Occipital lobe (tissue), 2 donors: ENCODE results near the gene HOXC12. TPM values are rescaled to one million over a fixed set of nuclear protein-coding genes. Genes with fewer than 3 reads are reported as not detected.

Source experiments
- DNase-seq: peaks from one replicate; lab custom pipeline; 2025; lab: John Stamatoyannopoulos, UW
- total RNA-seq: library from RNA; depleted of rRNA; stranded (reverse); fragments of >200 nt; gene quantifications from one replicate; pipeline ENCODE4 v1.2.3, GENCODE V29; 2014

HOXC12 gene
- total RNA-seq, 1 donor from 2014 or later: not detected

DNA sequence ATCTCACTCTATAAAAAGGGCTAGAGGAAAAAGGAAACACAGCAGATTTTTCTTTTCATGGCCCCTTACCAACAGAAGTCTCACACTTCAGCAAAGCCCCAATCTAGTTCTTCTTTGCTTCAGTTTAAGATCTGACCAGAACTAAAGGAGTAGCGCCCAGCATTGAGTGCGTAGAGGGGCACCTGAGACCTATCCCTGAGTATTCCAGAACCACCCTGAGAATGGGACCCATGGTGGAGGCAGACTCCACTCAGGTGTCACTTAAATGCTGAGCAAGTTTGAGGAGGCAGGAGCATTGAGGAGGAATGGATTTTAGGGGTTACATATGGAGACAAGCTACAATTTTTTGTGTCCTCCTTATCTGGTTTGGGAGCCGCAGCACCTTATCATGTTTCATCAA, 16.4 kb downstream of the HOXC12 start:
- DNase-seq: no peak

DNA sequence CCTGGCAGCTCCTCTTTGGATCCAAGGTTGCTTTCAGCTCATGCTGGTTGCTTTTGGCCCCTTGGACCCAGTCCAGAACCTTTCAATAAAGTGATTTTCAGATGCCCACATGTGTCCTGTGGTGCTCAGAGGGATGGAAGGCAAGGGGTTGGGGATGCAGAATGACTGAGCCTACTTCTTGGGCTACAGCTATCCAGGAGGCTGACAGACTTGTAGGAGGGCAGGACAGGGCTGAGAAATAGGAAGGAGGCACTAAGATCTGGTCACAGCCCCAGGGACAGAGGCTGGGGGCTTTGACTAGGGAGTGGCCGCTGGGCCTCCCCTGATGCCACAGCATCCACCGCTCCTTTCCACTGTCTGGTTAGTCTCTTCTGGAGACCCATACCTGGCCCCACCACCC, 17.0 kb downstream of the HOXC12 start:
- no peak for DNase-seq

DNA sequence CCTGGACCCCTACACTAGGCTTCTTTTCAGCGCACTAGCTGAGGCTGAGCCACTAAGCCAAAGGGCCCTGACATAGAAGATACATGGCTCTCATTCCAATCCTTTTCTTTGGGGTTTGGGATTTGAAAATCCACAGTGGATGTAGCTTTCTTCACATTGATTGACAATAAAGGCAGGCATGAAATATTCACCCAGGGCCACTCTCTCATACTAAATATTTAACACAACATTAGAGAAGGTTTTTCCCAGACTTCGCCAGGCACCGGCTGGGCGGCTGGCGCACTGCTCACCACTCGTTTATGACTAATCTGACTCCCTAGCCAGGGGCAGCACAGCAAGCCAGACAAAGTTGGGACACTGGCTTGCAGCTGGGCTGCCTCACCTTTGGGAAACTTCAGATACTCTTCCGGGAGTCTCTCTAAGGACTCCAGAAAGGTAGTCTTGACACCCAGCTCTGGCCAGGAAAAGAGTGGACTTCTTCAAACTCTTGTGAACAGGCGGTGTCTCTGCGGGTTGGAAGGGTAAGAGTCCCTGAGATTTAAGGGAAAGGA, 17.5 kb downstream of the HOXC12 start:
- DNase-seq: no peak

DNA sequence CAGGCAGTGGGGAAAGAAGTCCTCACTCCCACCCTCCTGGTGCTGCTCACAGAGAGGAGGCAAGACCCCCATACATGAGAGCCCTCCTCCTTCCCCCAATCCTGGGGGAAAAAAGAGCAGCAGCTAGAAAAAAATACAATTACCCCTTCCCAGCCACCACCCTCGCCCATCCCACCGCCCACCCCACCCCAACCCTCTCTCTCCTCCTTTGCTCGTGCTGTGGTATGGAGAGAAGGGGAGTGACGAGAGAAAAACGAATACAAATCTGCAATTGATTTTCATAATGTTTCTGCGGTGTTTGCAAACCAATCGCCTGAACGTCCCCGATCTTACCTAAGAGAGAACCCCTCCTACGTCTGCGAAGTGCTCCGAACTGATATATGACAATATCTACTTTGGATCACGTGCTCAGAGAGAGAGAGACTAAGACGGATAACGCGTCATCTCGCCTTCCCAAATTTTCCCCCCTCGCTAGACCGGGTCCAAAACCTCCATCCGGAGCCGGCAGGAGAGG, 18.1 kb downstream of the HOXC12 start, which contains the start of gene HOXC11:
Gene HOXC11 (plus strand): TSS at position 405 of the 514 bp plus-strand sequence. CDS start 116 bp downstream, outside the sequence.
- DNase-seq: no peak

DNA sequence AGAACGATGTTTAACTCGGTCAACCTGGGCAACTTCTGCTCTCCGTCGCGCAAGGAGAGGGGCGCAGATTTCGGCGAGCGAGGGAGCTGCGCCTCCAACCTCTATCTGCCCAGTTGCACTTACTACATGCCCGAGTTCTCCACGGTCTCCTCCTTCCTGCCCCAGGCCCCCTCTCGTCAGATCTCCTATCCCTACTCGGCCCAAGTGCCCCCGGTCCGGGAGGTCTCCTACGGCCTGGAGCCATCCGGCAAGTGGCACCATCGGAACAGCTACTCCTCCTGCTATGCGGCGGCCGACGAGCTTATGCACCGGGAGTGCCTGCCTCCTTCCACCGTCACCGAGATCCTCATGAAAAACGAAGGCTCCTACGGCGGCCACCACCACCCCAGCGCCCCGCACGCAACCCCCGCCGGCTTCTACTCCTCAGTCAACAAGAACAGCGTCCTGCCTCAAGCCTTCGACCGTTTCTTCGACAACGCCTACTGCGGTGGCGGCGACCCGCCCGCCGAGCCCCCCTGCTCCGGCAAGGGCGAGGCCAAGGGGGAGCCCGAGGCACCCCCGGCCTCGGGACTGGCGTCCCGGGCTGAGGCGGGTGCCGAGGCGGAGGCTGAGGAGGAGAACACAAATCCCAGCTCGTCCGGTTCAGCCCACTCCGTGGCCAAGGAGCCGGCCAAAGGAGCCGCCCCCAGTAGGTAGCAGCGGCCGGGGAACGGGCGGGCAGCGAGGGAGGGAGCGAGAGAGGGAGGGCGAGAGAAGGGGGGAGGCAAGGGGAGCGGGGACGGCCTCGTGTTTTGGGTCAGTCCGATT, 18.7 kb downstream of the HOXC12 start:
- DNase-seq: no peak

DNA sequence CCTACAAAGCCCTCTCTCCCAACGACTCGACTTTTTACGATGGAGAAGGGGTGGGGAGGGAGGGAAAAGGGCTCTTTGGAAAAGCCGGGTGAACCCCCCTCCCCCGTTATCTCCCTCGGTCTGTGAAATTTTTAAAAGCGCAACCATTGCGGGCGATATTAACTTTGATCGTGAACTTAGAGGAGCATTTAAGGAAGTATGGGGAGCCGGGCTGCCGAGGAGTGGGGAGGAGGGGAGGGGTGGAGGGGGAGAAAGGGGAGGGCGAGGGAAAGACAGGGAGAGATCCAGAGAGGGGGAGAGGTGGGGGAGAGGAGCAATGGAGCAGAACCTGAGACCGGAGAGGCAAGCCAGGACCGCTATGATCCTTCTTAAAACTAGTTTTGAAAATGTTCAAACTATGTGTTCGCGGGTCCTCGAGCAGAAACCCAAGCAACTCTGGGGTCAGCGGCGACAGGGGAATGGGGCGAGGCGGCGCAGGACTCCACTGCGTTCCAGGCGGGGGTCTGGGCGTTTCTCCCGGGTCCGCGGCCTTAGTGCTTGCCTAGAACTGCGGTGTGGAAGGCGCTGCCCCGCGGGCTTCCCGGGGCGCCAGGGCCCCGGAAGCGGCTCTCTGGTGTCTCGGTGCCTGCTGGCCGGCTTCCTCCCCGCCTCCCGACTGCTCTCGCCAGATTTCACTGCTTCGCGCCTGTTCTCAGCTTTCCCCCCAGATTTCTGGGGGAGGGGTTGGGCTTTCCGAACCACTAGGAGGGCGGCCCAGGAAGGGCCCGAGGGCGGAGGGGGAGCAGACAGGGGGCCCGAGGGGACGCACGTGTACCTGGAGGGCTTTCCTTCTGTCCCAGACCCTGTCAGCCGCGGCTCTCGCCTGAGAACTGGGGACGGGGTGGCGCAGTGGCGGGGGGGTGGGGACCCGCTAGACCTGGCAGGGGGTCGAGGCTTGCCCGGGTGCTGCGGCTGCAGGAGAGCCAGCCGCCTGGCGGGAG, 19.7 kb downstream of the HOXC12 start, which contains the start of gene HOTAIR:
Gene HOTAIR (minus strand): TSS at position 871 of the 980 bp plus-strand sequence.
- no peak for DNase-seq

DNA sequence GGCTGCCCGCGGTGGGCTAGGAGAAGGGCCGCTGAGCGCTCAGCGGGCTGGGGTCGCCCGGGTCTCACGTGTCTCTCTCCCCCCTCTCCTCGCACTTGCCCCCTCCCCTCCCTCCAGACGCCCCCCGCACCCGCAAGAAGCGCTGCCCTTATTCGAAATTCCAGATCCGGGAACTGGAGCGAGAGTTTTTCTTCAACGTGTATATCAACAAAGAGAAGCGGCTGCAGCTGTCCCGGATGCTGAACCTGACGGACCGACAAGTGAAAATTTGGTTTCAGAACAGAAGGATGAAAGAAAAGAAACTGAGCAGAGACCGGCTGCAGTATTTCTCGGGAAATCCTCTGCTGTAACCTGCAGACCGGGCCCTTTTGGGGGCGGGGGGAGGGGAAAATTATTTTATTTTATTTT, 20.4 kb downstream of the HOXC12 start:
- DNase-seq: no peak

DNA sequence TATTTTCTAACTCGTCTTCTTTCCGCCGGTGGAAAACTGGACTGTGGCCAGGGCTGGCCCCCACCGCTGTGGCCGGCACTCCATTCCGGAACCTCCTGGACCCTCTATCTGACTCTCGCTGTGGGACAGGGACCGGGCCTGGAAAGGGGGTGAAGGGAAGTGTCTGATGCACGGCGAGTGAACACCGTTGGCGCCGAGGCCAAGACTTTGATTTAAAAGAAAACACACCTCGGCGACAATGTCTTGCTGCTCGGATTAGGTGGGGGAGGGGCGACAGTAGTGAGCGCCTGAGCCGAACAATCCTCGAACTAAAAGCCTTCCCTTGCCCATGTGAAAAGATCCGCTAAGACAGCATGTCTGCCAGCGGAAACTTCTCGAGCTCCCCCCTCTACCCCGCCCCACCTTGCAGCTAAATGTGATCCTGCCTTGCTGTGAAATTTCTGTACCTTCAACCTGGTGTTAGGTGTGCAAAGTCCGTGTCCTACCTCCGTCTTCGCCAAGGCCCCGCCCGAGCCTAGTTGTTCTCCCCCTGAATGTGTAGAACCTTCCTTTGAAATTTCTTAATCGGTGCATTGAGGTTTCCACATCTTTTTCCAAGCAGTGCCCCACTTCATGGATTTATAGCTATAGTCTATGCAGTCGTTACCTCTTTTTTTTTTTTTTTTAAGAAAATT, 20.9 kb downstream of the HOXC12 start:
- no peak for DNase-seq

DNA sequence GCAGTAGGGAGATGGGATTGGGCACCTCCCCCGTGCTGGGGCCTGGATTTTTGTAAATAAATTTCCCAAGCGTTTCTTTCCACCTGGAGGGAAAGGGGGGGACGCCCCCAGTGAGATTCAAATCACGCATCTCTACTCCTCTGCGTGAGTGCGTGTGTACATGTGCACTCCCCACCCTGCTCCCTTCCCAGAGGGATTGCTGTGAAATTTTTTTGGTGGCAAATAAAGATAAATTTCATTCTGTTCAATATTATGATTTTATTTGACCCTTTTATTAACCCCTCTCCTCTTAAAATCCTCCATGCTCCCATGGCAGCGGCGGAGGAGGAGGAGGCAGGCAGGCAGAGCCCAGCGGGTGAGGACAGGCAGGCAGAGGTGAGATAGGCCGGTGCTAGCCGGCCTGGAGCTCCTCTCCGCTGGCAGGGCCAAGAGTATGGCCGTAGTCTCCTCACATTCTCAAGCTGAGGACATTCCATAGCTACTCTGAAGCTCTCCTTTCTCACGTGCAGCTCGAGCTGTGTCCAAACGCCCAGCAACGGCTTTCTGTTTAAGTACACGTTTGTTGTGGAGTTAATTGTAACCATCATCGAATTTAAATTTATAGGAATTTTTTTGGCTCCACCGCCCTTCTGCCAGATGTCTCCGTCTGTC, 21.6 kb downstream of the HOXC12 start:
- DNase-seq: no peak

DNA sequence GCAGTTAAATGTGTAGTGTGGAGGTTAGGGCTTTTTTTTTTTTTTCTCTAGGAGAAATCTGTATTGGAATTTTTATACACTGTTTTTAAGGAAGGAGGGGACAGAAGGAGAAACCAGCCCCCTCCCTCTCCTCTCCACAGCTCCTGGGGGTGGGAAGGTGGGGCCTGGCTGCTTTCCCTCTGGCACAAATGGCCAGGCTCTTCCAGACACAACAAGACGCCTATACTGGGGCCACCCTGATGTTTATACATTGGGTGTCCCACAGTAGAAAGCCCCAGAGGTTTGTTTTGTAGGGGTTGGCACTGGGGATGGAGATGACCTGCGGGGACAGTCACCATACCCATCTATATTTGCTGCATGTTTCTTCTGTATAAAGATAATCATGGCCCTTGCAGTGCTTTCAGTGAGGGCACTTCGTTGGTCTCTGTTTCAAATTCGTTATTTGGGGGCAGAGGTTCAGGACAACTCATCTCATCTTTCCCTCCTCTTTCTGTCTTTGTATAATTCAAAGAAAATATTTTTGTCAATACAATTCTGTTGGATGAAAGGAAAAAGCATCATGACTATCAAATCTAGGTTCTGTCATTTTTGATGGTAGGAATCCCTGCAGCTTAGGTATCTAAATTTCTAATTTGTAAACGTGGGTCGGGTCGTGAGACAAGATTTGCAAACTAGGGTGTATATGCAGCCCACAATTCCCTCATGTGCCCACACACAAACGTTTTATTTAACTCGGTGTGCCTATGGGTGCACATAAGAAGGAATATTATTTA, 22.3 kb downstream of the HOXC12 start:
- DNase-seq: no peak

DNA sequence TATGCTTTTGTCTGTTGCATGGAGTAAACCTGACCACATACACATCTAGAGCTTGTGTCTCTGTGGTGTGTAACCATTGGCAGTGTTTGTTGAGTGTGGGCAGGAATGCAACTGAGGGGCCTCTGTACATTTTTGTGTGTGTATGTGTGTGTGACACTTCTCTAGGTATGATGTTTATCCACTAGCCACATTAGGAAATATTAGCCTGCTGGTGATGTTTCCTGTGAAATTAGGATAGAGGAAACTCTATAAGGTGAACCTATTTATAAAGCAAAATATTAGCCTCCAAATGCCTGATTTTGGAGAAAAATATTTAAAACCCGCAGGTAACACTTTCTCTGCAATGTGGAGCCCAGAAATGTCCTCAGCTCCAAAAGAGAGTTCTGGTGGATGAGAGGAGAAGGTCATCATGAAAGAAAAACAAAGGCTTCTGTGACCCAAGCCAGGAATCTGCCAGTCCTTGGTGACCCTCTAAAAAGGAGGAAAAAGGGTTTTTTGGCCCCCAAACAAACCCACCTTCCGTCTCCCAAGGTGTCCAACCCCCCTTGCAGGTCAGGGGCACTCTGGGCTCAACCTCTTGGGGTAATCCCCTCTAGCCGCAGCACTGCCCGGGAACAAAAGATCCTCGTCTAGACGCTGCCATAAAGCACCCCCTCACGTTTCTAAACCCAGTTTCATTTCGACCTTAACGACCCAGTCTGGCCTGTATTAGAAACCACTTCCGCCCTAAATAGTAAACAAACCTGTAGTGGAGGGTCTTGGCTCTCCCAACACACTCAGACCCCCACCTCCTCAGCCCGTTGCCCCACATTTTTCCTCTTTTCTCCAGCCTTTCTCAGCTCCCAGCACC, 23.1 kb downstream of the HOXC12 start:
- no peak for DNase-seq

DNA sequence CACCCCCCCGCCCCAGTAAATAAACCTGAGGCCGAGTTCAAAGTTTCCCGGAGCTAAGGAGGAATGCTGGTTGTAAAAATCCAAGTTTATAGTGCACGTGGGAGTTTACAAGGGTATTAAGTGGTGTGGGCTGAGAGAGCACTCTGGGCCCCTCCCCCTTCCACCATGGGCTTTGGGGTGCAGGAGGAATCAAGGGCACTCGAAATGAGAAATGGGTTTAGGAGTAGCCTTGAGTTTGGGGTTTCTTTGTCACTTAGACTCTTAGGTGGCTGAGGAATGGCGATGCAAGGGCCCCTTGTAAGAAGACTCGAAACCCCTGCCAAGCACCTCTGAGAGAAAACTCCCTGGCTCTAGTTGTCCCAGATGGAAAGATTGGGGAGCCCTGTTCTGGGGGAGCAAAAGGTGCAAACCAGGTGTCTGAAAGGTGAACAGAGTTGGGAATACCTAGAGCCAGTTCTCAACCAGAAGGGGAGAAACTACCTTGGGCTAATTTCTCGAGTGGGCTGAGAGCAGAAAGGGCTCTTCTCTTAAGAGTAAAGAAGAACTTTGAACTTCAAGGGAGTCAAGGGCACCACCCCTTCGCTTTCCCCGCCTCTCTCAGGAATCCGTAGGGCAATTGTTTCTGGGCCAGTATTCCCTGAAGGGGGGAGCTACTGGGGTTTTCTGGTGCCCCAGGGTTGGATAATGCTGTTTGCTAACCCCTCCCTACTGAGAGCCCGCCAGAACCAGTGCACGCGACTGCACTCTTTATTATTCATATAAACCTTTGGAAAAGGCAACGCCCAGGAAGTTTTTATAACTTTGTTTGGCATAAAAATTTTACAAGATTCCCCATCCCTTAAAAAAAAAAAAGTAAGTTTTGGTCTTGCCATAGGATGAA, 24.0 kb downstream of the HOXC12 start:
- DNase-seq: no peak

DNA sequence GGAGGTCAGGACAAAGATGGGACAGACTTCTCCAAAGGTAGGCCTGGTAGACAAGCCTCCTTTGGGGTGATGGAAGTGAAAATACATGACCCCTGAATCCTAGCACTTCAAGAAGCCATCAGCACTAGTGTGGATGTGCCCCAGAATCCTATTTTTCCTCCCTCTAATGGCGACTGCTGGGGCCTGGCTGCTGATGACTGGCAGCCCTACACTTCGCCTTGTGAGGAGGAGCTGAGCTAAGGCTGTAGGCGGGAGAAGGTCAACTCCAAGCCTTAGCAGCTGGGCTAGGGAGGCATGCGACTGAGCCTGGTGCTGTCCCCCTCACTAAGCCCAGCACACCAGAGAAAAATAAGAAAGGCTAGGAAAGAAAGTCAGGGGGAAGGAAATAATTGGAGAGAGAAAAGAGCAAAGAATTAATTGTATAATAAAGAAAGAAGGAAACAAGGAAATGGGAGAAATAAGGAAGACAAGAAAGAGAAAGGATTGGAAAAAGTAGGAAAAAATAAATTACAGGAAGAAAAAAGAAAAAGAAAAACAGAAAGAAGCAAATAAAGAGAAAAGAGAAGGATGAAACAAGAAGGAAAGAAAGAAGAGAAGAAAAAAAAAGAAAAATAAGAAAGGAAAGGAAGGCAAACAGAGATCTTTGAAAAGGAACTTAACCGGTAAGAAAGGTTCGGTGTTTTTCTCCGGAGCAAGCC, 25.6 kb downstream of the HOXC12 start:
- DNase-seq: no peak

DNA sequence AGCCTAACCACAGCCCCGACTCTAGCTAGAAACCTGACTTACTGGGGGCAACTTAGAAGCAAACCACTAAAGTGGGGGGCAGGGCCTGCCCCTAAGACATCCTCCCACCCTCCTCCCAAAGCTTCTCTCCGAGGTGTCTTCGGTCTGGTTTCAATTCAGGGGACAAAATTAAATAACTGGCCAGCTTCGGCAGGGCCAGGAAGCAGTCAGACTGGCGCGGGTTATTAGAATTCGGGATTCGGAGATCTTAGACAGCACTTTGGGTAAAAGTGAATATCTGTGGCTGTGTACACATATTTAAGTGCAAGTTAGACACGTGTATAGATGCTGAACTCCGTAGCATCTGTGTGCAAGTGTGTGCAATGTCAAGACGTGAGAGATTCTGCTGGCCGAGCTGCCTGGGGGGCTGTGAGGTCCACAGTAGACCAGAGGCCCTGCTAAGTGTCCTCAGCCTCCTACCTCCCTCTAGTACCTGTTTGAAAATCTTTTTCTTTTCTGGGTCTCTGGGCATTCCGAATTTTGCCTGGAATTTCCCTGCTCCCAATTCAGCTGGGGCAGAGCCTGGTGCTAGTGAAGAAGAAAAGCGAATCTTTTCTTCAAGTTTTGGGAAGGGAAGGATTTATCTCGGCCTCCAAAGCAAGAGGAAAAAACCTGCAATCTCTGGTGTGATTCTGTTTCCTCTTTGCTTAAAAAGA, 26.2 kb downstream of the HOXC12 start:
- no peak for DNase-seq

DNA sequence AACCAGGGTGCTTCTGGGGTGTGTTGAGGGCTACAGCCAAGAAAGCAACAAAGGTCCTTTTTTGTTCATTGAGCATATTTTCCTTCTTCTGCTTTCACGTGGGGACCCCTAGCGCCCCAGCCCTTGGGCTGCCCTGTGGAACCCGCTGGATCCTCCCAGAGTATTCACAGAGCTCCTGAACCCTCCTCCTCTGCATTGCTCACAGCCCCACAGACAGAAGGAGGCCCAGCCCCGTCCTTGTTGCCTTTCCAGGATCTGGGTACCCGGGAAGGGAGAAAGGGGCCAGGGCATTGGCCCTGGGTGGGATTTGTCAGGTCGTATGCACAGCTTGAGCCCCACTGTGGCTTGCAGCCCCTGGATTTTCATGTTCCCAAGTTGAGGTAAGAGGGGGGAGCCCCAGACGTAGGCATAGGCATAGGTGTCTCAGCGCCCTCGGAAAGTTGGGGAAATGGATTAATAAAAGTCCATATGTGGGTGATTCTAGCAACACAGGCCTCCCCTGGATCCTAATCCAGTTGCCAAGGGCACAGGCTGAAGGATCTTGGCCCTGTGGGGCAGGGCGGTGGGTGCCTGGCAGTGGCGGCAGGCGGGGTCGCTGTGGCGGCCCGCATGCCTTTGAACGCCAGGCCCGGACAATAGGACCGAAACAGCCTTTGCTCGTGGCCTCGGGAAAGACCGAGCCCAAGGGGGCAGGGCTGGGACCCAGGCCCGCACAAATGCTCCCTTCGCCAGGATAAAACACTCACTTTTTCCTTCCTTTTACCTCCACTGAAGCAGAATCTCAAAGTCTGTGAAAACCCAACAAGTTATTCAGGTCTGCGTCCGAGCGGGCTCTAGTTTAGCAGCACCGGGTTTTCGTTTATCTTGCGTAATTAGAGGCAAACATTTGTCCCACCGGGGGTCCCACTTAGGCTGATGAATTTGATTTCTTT, 27.2 kb downstream of the HOXC12 start:
- no peak for DNase-seq
